ENCODE results near the gene QSOX2.

- TF ChIP-seq CTCF (IDR thresholded peaks at IDR 0.05; ENCODE audit: low read length) (no peak), EZH2phosphoT487 (IDR thresholded peaks at IDR 0.05; ENCODE audit: low read length) (0 out of 2 replicates have a peak, but pooled peaks have one; percentile 8)
These were observed 4.4 kb upstream of the QSOX2 start for GRCh38 chr9:136249877-136250559.
